ENCODE measurements around the gene ADAMTS14. TPM values are rescaled to one million over a fixed set of nuclear protein-coding genes. Genes with fewer than 3 reads are reported as not detected.
"Not testable (repeated sequence)": the region's sequence is repeated elsewhere in the genome, so short reads cannot be mapped to it uniquely, and the experiment has no call there.

The ADAMTS14 gene
- total RNA-seq, 2 experiments from 2014 or later = not detected

DNA sequence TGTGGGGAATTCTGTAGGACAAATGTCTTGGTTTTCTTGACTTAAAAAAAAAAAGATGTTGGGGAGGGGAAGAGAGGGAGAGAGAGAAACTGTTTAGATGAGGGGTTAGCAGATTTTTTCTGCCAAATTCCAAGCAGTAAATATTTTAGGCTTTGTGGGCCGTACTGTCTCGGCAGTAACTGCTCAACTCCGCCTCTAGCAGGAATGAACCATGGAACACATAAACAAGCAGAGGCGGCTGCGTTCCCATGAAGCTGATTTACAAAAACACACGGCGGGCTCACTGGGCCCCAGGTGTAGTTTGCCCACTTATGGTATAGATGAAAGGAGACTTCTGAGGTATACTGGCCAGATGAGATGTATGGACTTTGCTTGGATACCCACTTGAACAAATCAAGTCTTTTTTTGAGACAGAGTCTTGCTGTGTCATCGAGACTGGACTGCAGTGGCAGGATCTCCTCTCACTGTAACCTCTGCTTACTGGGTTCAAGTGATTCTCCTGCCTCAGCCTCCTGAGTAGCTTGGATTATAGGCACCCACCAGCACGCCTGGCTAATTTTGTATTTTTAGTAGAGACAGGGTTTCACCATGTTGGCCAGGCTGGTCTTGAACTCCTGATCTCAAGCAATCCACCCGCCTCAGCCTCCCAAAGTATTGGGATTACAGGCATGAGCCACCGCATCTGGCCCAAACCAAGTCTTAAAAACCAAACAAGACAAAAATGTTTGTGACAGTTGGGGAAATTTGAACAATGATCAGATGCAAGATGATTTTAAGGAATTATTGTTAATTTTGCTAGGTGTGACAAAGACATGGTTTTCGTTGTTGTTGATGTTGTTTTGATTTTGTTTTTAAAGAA, 9.7 kb upstream of the ADAMTS14 start:
- no peak overlapping the region for H3K4me3 Mint-ChIP-seq

DNA sequence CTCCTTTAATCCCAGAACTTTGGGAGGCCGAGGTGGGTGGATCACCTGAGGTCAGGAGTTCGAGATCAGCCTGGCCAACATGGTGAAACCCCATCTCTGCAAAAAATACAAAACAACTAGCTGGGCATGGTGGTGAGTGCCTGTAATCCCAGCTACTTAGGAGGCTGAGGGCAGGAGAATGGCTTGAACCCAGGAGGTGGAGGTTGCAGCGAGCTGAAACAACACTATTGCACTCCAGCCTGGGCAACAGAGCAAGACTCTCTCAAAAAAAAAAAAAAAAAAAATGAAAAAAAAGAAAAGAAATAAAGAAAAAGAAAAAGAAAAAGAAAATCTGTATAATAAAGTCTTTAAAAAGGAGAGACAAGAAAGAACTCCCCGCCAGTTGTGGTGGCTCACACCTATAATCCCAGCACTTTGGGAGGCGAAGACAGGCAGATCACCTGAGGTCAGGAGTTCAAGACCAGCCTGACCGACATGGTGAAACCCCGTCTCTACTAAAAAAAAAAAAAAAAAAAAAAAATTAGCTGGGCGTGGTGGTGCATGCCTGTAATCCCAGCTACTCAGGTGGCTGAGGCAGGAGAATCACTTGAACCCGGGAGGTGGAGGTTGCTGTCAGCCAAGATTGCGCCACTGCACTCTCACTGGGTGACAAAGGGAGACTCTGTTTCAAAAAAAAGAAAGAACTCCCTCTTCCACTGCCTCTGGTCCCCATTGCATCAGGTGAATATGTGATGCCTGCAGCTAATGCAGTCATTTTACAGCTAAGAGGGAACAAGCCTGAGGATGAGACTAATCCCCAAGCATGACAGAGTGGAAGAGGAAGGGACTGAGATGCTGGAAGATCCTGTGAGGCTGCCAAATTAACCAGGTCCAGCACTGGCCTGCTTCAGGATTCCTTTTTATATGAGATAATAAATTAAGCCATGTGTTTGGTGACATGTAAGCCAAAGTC, 8.6 kb upstream of the ADAMTS14 start:
- CTCF ChIA-PET = interaction anchor here (0.6 kb wide), 1 partner anchor 14 kb away, joined by 3 read pairs; no protein-coding TSS in a partner anchor
- H3K27ac Mint-ChIP-seq; H3K4me1 Mint-ChIP-seq; POLR2A ChIA-PET; H3K36me3 Mint-ChIP-seq (ENCODE audit: low read depth); DNase-seq; H3K9me3 Mint-ChIP-seq; H3K4me3 Mint-ChIP-seq: not testable (repeated sequence)
- H3K27me3 Mint-ChIP-seq = peaks cover 12% of the 10 kb centered on the region

More for the DNA sequence above, 9.7 kb upstream of the ADAMTS14 start:
- no peaks in the 10 kb centered on the region for H3K4me1 Mint-ChIP-seq
- CTCF ChIA-PET = interaction anchor here (0.7 kb wide), 1 partner anchor 9 kb away, joined by 5 read pairs; no protein-coding TSS in a partner anchor
- H3K27me3 Mint-ChIP-seq = peaks cover 8% of the 10 kb centered on the region
- no peaks in the 10 kb centered on the region for H3K9me3 Mint-ChIP-seq
- DNase-seq = no peak
- H3K36me3 Mint-ChIP-seq (ENCODE audit: low read depth) = no peaks in the 10 kb centered on the region
- no peak overlapping the region for H3K27ac Mint-ChIP-seq
- POLR2A ChIA-PET = no interaction called here

DNA sequence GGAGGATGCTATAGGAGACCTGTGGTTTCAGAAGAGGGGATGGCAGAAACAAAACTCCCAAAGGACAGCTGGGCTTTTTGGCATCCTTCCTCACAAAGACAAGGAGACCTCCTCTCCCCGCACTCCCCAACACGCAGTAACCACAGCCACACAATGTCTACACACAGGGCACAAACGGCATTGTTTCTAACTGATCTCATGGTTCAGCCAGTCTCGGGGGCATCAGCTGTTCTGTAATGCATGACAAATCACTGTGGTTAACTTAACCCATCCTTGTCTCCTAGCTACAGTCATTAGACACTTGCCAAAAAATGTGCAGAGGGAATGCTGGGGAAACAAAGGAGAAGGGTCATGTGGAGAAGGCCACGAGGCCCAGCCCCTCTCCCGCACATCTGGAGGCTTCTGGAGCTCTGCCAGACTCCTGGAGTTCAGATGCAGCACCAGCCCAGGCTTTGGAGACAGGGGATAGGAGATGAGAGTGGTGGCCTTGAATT, 7.6 kb upstream of the ADAMTS14 start:
- no peak for DNase-seq
- ChIA-PET CTCF (interaction anchor here (0.7 kb wide), 1 partner anchor 98 kb away, joined by 3 read pairs; no protein-coding TSS in a partner anchor), POLR2A (no interaction called here)
- no peaks in the 10 kb centered on the region for H3K36me3 Mint-ChIP-seq (ENCODE audit: low read depth)
- no peaks in the 10 kb centered on the region for H3K4me1 Mint-ChIP-seq
- H3K27ac Mint-ChIP-seq = no peak overlapping the region
- peaks cover 12% of the 10 kb centered on the region for H3K27me3 Mint-ChIP-seq
- H3K4me3 Mint-ChIP-seq = no peak overlapping the region
- H3K9me3 Mint-ChIP-seq = no peaks in the 10 kb centered on the region

DNA sequence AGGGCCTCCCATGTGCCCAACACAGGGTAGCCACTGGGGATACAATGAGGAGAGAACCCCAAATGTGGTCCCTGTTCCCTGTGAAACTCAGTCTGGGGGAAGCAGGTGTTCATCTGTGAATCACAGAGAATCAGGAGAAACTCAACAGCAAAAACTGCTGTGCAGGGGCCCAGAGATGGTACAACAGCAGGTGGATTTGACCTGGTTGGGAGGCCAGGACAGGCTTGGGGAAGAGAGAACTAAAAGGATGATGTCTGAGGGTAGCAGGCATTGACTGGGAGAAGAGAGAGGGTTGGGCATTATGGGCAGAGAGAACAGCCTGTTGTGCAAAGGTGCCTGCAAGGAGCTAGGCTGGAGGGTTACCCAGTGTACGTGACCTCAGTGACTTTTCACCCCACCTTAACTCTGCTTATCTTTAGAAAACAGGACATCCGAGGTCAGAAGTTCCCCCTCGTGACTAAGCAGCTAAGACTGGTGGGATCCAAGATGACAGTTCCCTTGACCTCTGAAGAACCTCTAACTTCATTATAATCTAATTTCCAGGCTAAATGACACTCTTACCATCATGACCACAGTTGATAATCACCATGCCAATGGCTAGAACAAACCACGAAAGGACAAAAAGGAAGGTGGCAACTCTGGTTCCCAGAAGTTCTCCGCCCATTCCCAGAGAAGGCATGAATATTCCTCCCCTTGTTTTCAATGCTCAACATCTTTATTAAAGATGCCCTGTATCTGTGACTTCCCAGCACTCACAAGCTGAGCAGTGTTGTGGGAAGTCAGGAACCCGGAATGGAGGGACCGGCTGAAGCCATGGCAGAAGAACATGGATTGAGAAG, 5.1 kb upstream of the ADAMTS14 start:
- no peak overlapping the region for H3K27ac Mint-ChIP-seq
- POLR2A ChIA-PET = interaction anchor here (0.6 kb wide), 1 partner anchor 35 kb away, joined by 9 read pairs; no protein-coding TSS in a partner anchor
- CTCF ChIA-PET = no interaction called here

DNA sequence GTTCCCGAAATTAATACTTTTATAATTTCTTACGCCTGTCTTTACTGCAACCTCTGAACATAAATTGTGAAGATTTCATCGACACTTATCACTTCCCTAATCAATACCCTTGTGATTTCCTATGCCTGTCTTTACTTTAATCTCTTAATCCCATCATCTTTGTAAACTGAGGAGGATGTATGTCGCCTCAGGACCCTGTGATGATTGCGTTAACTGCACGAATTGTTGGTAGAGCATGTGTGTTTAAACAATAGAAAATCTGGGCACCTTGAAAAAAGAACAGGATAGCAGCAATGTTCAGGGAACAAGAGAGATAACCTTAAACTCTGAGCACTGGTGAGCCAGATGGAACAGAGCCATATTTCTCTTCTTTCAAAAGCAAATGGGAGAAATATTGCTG, 4.5 kb upstream of the ADAMTS14 start:
- CTCF ChIA-PET; H3K36me3 Mint-ChIP-seq (ENCODE audit: low read depth): not testable (repeated sequence)

More for the DNA sequence above, 5.1 kb upstream of the ADAMTS14 start:
- no peak overlapping the region for H3K4me3 Mint-ChIP-seq
- H3K9me3 Mint-ChIP-seq = no peaks in the 10 kb centered on the region
- peaks cover 27% of the 10 kb centered on the region for H3K27me3 Mint-ChIP-seq
- H3K36me3 Mint-ChIP-seq (ENCODE audit: low read depth) = no peaks in the 10 kb centered on the region
- H3K4me1 Mint-ChIP-seq = peaks cover 3% of the 10 kb centered on the region
- DNase-seq = no peak

DNA sequence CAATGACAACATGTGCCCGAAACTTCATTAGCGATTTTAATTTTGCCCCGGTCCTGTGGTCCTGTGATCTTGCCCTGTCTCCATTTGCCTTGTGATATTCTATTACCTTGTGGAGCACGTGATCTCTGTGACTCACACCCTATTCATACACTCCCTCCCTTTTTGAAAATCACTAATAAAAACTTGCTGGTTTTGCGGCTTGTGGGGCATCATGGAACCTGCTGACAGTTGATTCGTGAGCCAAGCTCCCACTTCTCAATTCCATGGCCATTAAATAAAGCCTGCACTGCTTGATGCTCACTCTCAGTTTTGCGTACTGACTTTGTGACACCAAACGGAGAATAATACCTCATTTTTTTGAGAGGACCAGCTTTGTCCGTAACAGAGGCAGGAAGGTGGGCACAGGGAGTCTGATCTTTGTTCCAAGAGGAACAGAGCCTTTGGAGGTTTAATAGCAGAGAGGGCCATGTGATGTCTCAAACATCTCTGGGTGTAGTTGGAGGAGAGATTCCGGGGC, 3.8 kb upstream of the ADAMTS14 start:
- H3K4me3 Mint-ChIP-seq = no peak overlapping the region
- CTCF ChIA-PET = no interaction called here
- POLR2A ChIA-PET = no interaction called here
- no peak overlapping the region for H3K27ac Mint-ChIP-seq
- no peak for DNase-seq
- H3K36me3 Mint-ChIP-seq (ENCODE audit: low read depth) = no peaks in the 10 kb centered on the region
- no peaks in the 10 kb centered on the region for H3K9me3 Mint-ChIP-seq
- H3K27me3 Mint-ChIP-seq = peaks cover 34% of the 10 kb centered on the region
- peaks cover 6% of the 10 kb centered on the region for H3K4me1 Mint-ChIP-seq

More for the DNA sequence above, 4.5 kb upstream of the ADAMTS14 start:
- POLR2A ChIA-PET, H3K9me3 Mint-ChIP-seq, H3K4me3 Mint-ChIP-seq, H3K4me1 Mint-ChIP-seq, DNase-seq, H3K27ac Mint-ChIP-seq: not testable (repeated sequence)
- peaks cover 27% of the 10 kb centered on the region for H3K27me3 Mint-ChIP-seq

DNA sequence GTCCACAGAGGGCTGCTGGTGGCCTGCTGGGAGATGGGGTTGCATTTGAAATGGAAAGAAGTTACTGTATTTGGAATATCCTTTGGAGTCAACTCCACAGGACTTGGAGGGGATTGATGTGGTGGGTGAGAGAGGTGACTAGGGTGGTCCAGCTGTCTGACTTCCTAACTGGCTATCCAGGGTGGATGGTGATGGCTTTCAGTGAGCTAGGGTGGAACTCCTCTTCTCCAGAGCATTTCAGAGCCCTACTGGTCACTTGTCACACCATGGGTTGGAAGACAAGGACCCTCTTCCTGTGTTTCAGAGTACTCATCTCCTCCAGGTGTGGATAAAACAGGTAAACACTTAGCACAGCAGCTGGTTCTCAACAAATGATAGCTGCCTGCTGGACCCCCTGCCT, 3.3 kb upstream of the ADAMTS14 start:
- H3K4me1 Mint-ChIP-seq = peaks cover 6% of the 10 kb centered on the region
- H3K27me3 Mint-ChIP-seq = peaks cover 39% of the 10 kb centered on the region
- no peak overlapping the region for H3K4me3 Mint-ChIP-seq
- no peak for DNase-seq
- CTCF ChIA-PET = interaction anchor here (1.6 kb wide), 1 partner anchor 34 kb away, joined by 4 read pairs; no protein-coding TSS in a partner anchor
- H3K36me3 Mint-ChIP-seq (ENCODE audit: low read depth) = no peaks in the 10 kb centered on the region
- POLR2A ChIA-PET = no interaction called here
- no peaks in the 10 kb centered on the region for H3K9me3 Mint-ChIP-seq
- H3K27ac Mint-ChIP-seq = no peak overlapping the region

DNA sequence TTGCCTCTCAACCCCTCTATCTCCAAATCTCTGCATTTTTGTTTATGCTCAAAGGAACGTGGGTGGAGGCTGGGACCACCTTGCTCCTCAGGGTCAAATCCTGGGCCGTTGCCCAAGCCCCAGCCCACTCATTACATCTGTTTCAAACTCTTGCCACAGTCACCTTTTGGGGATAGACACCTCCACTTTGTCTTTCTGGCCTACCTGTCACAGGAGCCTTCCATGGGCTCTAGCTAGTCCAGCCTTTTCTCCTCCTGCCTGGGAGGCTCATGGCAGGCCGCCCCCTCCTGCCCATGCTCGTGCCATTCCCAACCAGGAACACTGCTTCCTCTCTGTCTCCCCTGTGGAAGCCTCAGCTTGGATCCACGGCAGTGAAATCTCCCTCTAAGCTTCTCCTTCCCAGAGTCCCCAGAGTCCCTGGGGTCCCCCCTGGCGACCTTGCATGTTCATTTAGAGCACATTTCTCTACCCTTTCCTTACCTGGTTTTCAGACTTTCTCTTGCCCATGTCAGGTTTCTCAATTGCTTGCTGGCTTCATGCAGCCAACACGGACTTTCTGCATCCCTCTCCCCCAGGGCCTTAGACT, 2.5 kb upstream of the ADAMTS14 start:
- DNase-seq = no peak
- ChIA-PET POLR2A (no interaction called here), CTCF (interaction anchor here (0.6 to 1.6 kb wide), 2 partner anchors 33 to 40 kb away, joined by 4 to 7 read pairs; no protein-coding TSS in a partner anchor)
- H3K9me3 Mint-ChIP-seq = no peaks in the 10 kb centered on the region
- H3K27ac Mint-ChIP-seq = no peak overlapping the region
- H3K36me3 Mint-ChIP-seq (ENCODE audit: low read depth) = no peaks in the 10 kb centered on the region
- no peak overlapping the region for H3K4me3 Mint-ChIP-seq
- H3K4me1 Mint-ChIP-seq = peaks cover 6% of the 10 kb centered on the region
- H3K27me3 Mint-ChIP-seq = peaks cover 47% of the 10 kb centered on the region

DNA sequence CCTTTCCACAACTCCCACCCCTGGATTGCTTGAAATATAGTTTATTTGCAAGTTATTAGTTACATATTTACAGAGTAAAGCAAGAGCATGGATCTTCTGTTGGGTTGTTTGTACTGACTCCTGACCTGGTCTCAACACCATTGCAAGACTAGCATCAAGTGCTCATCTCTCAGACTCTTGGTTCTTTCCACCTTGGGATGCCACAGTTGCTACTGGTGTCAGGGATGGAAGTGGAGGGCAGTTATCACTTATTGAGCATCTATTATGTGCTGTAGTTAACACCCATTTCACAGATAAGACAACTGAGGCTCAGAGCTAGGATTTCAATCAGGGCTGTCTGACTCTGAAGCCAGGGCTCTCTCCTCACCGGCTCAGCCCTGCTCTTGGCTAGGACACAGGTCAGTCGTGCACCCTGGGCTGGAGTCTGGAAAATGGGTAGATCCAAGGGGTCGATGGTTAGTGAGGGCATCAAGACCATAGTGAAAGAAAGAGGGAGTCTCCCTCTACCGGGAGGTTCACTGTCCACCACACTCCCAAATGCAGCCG, 614 bp upstream of the ADAMTS14 start:
- Mint-ChIP-seq H3K27me3 (peaks cover 52% of the 10 kb centered on the region), H3K27ac (no peak overlapping the region), H3K4me3 (peak overlapping the region; percentile 31), H3K36me3 (ENCODE audit: low read depth) (no peaks in the 10 kb centered on the region), H3K9me3 (no peaks in the 10 kb centered on the region), H3K4me1 (peaks cover 6% of the 10 kb centered on the region)
- ChIA-PET POLR2A (no interaction called here), CTCF (no interaction called here)
- no peak for DNase-seq

DNA sequence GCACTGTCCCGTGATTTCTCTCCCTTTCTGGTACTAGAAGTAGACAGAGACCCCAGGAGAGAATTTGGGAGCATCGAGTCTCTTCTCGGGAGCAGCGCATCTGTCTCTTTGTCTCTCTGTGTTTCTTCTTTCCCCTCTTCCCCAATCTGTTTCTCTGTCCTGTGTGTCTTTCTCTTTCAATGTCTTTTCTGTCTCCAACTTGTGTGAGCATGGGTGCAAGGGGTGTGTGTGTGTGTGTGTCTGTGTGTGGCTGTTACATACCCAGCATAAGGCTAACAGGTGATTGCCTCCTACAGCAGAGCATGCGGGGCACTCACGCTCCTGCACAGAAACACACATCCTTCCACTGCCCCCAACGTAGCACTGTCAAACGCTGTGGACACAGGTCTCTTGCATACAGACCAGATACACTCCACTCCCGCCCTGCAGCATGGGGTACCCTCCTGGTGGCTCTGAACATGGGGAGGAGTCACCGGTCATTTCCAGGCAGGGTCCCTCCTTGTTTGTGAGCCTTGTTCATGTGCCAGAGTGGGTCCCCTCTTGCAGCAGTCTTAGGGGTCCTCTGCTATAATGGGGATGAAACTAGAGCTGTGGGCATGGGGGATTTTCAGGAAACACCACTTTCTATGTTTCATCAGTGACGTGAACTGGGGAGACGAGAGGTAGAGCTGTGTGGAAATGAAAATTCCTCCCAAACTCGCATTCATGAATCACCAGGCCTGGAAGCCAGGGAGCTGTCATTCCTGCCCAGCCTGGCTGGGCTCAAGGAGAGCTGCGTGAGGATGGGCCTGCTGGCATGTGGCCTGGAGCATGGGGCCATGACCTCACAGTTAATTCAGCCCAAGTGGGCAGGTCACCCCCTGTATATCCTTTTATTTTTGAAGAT, 980 bp downstream of the ADAMTS14 start:
- H3K27ac Mint-ChIP-seq = no peak overlapping the region
- CTCF ChIA-PET = interaction anchor here (0.9 to 1.2 kb wide), 2 partner anchors 28 to 42 kb away, joined by 3 read pairs; no protein-coding TSS in a partner anchor
- POLR2A ChIA-PET = no interaction called here
- peaks cover 52% of the 10 kb centered on the region for H3K27me3 Mint-ChIP-seq
- H3K4me3 Mint-ChIP-seq = peak overlapping the region; percentile 21
- no peaks in the 10 kb centered on the region for H3K36me3 Mint-ChIP-seq (ENCODE audit: low read depth)
- H3K4me1 Mint-ChIP-seq = peaks cover 6% of the 10 kb centered on the region
- DNase-seq = no peak
- H3K9me3 Mint-ChIP-seq = no peaks in the 10 kb centered on the region
